Measurements from ENCODE around the gene TMED8.

Gene TMED8

DNA sequence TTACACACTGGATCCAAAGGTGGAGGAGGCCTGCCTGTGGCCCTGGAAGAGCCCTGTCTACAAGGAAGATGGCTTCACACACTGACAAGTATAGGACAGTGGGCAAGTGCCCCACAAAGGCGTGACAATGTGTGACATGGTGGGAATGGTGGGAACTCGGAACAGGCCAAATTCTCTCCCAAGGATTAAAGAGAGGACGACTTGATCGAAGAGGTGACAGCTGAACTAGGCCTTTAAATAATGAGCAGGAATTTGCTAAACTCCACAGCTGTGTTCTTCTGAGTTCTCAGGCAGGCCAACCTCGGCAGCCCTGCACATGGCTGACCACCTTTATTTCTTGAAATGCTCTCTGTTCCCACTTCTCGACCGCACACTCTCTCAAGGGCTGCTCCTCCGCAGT, 80.0 kb downstream of the TMED8 start:
- no peak for DNase-seq (ENCODE audit: low spot score)

DNA sequence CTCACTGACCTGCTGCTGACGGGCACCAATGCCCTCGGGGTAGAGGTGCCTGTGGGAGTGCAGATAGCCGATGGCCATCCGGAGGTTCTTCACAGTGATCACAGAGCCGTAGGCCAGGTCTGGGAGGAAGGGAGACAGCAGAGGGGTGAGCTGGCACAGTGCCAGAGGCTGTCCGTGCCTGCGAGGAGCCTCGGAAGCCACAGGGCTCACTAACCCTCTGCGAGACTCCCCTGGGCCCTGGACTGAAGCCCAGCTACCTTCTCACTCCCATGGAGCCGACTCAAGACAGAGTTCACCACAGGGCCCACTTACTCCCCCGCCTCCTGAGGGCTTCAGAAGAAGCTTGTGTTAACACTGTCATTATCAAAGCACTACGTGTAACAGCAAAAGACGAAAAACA, 80.7 kb downstream of the TMED8 start:
- DNase-seq (ENCODE audit: low spot score), result no peak

DNA sequence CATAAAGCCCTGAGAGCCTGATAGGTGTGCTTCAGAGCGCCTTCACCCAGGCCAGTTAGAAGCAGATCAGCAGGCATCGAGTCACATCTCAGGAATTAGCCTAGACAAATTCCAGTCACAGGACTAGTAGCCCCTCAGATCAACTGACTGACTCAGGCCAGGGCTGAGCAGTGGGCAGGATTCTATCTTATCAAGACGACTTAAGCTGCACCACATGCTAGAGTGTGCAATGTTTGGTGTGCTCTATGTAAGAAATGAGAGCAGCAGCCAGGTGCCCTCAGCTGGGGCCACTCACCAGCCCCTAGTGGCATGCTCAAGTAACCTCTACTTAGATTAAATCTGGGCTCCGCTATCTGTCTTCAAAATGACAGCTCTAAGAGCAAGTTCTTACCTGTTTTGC, 86.2 kb downstream of the TMED8 start:
- DNase-seq (ENCODE audit: low spot score), result peak; percentile 79

DNA sequence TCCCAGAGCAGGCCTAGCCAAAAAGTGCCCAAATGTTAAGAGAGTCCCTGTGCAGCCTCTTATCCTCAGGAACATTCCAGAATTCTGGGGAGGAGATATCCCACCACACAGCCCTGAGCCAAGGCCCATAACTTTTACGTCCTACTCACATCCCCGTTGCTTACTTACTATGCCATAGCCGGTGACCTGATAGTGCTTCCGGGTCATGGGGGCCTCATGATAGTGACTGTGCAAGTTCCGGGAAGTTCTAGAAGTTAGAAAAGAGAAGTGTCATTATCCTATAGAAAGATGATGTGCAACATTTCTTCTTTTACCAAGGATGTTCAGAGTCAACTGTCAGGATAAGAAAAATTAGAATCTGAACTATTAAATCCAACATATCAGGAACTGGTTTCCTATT, 90.3 kb downstream of the TMED8 start:
- DNase-seq (ENCODE audit: low spot score), result no peak
